ENCODE measurements around the gene MGAT5.

Gene MGAT5

DNA sequence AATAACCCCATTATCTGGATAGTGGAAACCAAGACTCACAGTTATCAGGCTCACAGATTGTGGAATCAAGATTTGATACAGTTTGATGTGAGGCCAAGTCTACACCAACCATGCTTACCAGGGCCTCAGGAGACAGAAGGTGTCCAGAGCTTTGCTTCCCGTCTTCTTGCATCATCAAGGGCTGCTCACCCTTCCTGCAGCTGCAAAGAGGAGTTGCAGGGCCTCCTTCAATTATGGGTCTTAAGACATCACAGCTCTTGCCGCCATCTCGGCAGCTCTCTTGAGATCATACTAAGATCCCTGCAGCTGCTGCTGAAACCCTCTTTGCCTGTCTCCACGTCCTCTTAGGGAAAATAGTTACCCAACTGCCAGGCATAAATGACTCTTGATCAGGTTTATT is 176.0 kb downstream of the MGAT5 start:
- in situ Hi-C loops (cut with MboI; ENCODE audit: low sequenced_read_pairs): no loop called here
- Histone ChIP-seq H3K27me3 (ENCODE audit: low read depth) (no peaks in the 10 kb centered on the region), H3K4me1 (no peaks in the 10 kb centered on the region), H3K36me3 (replicated peaks) (no peaks in the 10 kb centered on the region; the same call in 1 of the 2 replicates), H3K4me3 (no peak overlapping the region), H3K9me3 (no peaks in the 10 kb centered on the region)
- no peak for DNase-seq (ENCODE audit: low spot score in 2 of 2)

DNA sequence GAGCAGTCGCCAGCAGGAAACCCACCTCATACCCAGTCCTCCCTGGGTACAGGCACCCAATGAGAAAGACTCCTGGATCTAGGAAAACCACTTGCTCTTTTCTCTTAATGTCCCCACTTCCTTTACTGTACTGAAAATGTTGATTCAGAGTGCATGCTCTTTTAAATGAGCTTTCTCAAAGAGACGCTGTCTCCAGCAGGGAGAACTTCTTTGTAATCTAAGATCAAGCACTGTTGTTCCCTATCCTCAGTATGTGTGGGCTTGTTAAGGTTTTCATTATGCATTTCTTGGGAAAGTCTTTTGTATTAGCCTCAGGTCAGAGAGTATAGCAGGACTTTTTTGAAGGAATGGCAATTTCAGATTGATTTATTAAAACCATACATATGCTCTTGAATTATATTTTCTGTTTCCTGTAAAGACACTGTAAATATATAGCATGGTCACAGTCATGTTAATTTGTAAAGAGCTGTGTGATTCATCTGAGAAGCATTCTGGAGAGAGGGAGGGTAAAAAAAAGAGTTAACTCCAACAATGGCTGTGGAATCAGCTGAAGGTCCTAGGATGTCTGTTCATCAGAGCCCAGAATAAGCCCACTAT is 178.1 kb downstream of the MGAT5 start:
- Histone ChIP-seq H3K36me3 (replicated peaks) (no peaks in the 10 kb centered on the region), H3K4me1 (no peaks in the 10 kb centered on the region), H3K4me3 (no peak overlapping the region), H3K9me3 (no peaks in the 10 kb centered on the region), H3K27me3 (ENCODE audit: low read depth) (no peaks in the 10 kb centered on the region)
- DNase-seq (ENCODE audit: low spot score in 2 of 2): no peak
- in situ Hi-C loops (cut with MboI; ENCODE audit: low sequenced_read_pairs): no loop called here

DNA sequence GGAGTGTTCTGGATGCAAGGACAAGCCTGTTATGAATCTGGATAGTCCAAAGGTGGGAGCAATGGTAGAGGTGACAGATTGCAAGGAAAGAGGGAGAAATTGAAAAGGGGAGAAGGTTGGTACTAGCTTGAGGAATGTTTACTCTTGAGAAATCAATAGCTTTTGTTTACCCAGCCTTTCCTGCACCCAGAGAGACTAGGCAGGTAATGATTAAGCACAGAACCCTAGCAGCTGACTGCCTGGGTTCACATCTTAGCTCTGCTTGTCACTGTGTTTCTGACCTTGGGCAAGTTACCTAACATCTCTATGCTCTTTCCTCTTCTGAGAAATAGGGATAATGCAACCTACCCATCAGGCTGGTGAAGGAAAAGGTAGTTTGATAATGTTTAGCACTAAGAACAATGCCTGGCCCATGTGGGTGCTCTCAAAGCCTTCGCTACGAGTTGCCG is 178.6 kb downstream of the MGAT5 start:
- Histone ChIP-seq H3K36me3 (replicated peaks) (no peaks in the 10 kb centered on the region), H3K9me3 (no peaks in the 10 kb centered on the region), H3K27me3 (ENCODE audit: low read depth) (no peaks in the 10 kb centered on the region), H3K4me3 (no peak overlapping the region), H3K4me1 (no peaks in the 10 kb centered on the region)
- in situ Hi-C loops (cut with MboI; ENCODE audit: low sequenced_read_pairs): no loop called here
- DNase-seq (ENCODE audit: low spot score in 2 of 2): no peak

DNA sequence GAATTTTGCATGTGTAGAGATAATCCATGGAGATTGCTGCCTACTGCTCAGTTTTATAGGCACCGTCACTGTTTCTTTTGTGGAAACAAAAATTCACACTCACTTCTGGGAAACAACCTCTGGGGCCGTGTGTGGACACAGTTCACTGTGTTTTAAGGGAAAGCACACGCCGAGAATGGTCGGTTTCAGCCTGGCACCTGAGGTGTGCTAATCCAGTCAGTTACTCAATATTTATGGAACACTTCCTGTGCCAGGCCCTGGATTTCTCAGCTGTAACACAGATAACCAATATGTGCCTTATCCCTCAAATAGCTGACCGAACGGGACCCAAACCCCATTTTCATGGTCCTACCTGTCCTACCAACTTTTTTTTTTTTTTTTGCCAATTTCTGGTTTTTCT is 179.6 kb downstream of the MGAT5 start:
- Histone ChIP-seq H3K4me1 (no peaks in the 10 kb centered on the region), H3K36me3 (replicated peaks) (no peaks in the 10 kb centered on the region), H3K27me3 (ENCODE audit: low read depth) (no peaks in the 10 kb centered on the region), H3K9me3 (no peaks in the 10 kb centered on the region), H3K4me3 (no peak overlapping the region)
- in situ Hi-C loops (cut with MboI; ENCODE audit: low sequenced_read_pairs): no loop called here
- no peak for DNase-seq (ENCODE audit: low spot score in 2 of 2)

DNA sequence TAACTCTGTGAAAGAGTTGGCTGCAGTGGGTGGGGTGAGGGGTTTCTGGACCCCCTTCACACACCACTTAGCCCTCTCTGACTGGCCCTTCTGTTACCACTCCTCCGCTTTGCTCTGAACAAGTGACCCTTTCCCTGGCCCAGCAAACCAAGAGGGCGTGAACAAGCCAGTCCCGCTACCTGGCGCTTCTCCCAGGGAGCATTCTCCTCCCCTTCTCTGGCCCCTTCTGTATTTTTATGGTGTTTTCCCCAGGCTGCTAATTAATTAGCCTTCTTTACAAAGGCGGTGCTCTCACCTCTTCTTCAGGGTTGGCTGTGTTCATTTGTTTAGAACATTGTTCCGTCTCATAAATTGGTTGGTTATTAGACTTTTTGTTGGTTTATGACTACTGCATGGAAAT is 180.1 kb downstream of the MGAT5 start:
- no peaks in the 10 kb centered on the region for H3K27me3 ChIP-seq (ENCODE audit: low read depth)
- in situ Hi-C loops (cut with MboI; ENCODE audit: low sequenced_read_pairs): no loop called here
- no peaks in the 10 kb centered on the region for H3K4me1 ChIP-seq
- no peak overlapping the region for H3K4me3 ChIP-seq
- no peak for DNase-seq (ENCODE audit: low spot score in 2 of 2)
- H3K9me3 ChIP-seq: no peaks in the 10 kb centered on the region
- H3K36me3 ChIP-seq (replicated peaks): no peaks in the 10 kb centered on the region

DNA sequence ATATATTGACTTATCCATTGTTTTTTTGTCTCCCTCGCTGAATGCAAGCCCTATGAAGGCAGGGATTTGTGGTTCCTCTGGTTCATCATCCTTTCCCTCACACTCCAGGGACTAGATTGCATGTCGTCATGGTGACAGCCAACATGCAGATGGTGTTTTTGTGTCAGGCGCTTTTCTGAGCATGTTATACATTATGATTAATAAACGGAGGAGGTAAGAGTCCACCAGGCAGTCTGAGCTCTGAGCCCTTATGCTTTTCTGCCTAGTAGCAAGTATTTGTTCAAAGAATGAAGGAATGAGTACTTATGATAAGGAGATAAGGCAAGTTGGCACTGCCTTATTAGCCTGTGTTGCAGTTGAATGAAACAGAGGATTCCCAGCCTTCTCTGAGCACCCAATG is 181.6 kb downstream of the MGAT5 start:
- in situ Hi-C loops (cut with MboI; ENCODE audit: low sequenced_read_pairs): no loop called here
- H3K27me3 ChIP-seq (ENCODE audit: low read depth): no peaks in the 10 kb centered on the region
- H3K9me3 ChIP-seq: no peaks in the 10 kb centered on the region
- no peaks in the 10 kb centered on the region for H3K4me1 ChIP-seq
- no peak for DNase-seq (ENCODE audit: low spot score in 2 of 2)
- H3K4me3 ChIP-seq: no peak overlapping the region
- H3K36me3 ChIP-seq (replicated peaks): no peaks in the 10 kb centered on the region

DNA sequence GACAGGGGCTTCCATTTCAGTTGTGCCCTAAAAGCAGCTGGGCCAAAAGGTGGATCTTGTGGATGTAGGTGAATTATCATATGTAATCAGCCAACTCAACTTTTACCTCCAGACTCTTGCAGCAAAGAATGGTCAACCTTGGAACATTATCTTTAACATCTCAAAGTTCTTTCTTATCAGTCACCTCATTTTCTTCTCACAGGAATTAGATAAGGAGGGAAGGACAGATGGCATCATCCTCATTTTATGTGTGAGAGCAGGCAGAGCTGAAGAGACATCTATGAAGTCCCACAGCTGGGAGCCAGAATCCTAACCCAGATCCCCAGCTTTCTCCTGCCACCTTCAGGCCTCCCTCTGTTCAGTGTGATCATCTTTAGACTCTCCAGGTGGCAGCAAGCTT is 182.1 kb downstream of the MGAT5 start:
- in situ Hi-C loops (cut with MboI; ENCODE audit: low sequenced_read_pairs): no loop called here
- no peaks in the 10 kb centered on the region for H3K4me1 ChIP-seq
- H3K9me3 ChIP-seq: no peaks in the 10 kb centered on the region
- no peak for DNase-seq (ENCODE audit: low spot score in 2 of 2)
- no peak overlapping the region for H3K4me3 ChIP-seq
- H3K36me3 ChIP-seq (replicated peaks): no peaks in the 10 kb centered on the region
- H3K27me3 ChIP-seq (ENCODE audit: low read depth): no peaks in the 10 kb centered on the region

DNA sequence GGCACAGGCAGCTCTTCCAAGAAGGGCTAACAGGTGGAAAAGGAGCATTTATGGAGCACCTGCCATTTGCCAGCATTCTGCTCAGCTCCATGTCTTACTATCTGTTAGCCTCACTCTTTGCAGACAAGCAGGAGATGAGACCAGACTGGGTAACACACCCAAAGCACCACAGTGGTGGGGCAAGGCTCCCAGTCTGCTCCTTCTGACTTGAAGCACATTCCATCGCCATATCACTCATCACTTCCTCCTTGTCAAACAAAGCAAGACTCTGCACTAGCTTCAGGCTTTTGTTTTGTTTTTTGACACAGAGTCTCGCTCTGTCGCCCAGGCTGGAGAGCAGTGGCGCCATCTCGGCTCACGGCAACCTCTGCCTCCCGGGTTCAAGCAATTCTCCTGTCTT is 182.8 kb downstream of the MGAT5 start:
- H3K36me3 ChIP-seq (replicated peaks): no peaks in the 10 kb centered on the region
- H3K4me1 ChIP-seq: no peaks in the 10 kb centered on the region
- no peak for DNase-seq (ENCODE audit: low spot score in 2 of 2)
- no peaks in the 10 kb centered on the region for H3K9me3 ChIP-seq
- H3K27me3 ChIP-seq (ENCODE audit: low read depth): no peaks in the 10 kb centered on the region
- in situ Hi-C loops (cut with MboI; ENCODE audit: low sequenced_read_pairs): no loop called here
- no peak overlapping the region for H3K4me3 ChIP-seq

DNA sequence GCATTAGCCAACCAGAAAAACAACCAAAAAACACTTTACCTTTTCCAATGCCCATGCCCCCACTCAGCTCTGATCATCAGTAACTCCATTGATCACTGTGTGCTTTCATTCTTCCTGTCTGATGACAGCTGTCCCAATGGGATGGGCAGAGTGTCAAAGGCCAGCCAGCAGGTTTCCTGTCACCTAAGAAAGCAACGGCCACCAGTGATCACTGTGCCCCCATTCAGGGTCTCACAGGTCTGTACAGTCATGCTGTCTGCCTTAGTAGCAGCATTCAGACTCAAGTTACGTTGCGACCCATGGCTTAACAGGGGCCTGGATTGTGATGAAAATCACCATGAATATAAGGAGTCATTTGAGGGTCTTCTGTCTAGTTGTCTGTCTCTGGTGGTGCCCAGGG is 184.5 kb downstream of the MGAT5 start:
- in situ Hi-C loops (cut with MboI; ENCODE audit: low sequenced_read_pairs): no loop called here
- Histone ChIP-seq H3K4me1 (no peaks in the 10 kb centered on the region), H3K36me3 (replicated peaks) (no peaks in the 10 kb centered on the region), H3K9me3 (no peaks in the 10 kb centered on the region), H3K4me3 (no peak overlapping the region), H3K27me3 (ENCODE audit: low read depth) (no peaks in the 10 kb centered on the region)
- DNase-seq (ENCODE audit: low spot score in 2 of 2): no peak

DNA sequence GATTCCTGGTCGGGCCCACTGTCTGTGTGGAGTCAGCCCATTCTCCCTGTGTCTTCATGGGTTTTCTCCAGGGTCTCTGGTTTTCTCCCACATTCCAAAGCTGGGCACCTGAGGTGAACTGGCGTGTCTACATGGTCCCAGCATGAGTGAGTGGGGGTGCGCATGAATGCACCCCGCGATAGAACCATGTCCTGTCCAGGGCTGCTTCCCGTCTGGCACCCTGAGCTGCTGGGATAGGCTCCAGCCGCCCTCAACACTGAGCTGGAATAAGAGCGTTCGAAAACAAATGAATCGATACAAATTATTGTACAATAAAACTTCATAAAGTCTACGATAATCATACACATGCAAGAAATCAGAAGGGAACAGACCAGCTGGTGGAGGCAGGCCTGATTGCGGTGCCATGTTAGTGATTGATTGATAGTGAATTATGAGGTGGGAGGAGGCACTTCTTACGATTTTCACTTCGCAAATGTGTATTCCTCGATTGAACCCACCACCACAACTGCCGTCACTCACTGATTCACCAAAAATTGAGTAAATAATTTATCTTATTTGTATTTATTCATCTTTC is 186.6 kb downstream of the MGAT5 start:
- Histone ChIP-seq H3K36me3 (replicated peaks) (no peaks in the 10 kb centered on the region), H3K9me3 (no peaks in the 10 kb centered on the region), H3K4me1 (no peaks in the 10 kb centered on the region), H3K27me3 (ENCODE audit: low read depth) (no peaks in the 10 kb centered on the region), H3K4me3 (no peak overlapping the region)
- in situ Hi-C loops (cut with MboI; ENCODE audit: low sequenced_read_pairs): no loop called here
- DNase-seq (ENCODE audit: low spot score in 2 of 2): no peak

DNA sequence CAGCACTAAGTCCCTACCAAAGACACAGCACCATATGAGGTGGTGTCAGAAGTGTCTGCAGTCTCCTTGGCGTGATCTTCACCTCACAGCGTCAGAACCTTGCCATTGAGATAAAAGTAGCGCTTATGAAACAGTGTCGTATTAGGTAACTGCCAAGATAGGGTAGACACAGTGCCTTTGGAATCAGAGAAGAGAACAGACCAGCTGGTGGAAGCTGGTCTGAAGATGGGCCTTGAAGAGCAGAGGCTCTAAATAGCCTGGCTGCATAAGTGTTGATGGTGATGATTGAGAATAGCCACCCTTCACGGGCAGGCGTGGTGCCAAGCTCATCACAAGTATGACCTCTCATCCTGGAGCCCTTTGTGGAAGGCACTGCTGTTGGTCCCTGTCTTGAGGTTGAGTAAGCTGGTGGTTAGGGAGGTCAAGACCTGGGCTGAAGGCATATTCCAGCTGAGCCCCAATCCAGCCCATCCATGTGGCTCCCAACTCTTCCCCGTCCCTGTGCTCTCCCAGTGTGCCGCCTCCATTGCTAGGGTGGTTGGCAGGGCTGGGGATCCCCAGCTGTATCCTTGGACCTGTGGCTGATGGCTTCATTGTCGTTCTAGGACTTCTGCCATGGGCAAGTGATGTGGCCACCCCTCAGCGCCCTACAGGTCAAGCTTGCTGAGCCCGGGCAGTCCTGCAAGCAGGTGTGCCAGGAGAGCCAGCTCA is 187.4 kb downstream of the MGAT5 start:
- no peaks in the 10 kb centered on the region for H3K9me3 ChIP-seq
- DNase-seq (ENCODE audit: low spot score in 2 of 2): no peak
- no peaks in the 10 kb centered on the region for H3K4me1 ChIP-seq
- H3K4me3 ChIP-seq: no peak overlapping the region
- no peaks in the 10 kb centered on the region for H3K27me3 ChIP-seq (ENCODE audit: low read depth)
- no peaks in the 10 kb centered on the region for H3K36me3 ChIP-seq (replicated peaks)
- in situ Hi-C loops (cut with MboI; ENCODE audit: low sequenced_read_pairs): no loop called here

DNA sequence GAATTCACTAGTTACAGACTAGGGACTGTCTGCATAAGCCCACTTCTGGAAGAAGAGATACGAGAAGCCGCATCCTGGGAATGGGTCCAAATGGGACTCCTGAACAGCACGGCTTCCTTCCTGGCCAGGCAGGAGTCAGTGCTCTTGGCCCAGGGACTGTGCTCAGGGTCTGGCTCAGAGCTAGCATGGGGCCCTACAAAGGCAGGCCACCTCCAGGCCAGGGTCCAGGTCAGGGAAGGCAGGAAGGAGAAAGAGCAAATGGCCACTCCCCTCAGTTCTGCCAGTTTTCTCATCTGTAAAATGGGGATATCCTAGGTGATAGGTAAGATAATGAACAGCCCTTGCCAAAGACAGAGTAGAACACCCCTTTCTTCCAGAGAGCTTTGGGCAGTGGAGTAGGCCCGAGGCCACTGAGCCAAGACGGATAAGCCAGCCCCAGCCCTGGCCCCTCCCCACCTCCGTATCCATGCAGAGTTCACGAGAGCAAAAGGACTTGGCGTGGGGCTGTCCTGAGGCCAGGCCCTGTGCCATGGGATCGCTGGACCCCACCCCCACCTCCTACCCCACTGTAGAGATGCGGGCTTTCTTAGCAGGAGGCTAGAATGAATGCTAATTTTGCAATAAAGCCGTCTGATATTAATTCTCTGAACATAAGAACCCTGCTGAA is 190.1 kb downstream of the MGAT5 start:
- no peaks in the 10 kb centered on the region for H3K36me3 ChIP-seq (replicated peaks)
- DNase-seq (ENCODE audit: low spot score in 2 of 2): no peak
- no peaks in the 10 kb centered on the region for H3K9me3 ChIP-seq
- no peaks in the 10 kb centered on the region for H3K4me1 ChIP-seq
- no peaks in the 10 kb centered on the region for H3K27me3 ChIP-seq (ENCODE audit: low read depth)
- in situ Hi-C loops (cut with MboI; ENCODE audit: low sequenced_read_pairs): no loop called here
- no peak overlapping the region for H3K4me3 ChIP-seq

DNA sequence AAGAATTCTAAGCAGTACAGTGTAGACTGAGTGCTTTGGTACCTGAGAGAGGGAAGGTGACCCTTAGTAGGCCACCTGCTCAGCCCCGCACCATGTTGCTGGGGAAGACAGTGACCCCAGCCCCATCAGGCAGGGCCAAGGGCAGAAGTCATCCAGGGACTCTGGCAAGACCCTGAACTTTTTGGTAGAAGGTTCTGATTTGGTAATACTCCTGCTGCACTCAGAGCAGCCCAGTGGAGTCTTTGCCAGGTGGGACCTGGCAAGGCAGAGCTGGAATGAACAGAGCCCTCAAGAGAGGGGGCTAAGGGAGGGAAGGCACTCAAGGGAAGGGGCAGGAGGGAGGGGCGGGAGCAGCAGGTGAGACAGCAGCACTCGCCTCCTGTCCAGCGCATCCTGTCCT is 191.2 kb downstream of the MGAT5 start:
- no peaks in the 10 kb centered on the region for H3K27me3 ChIP-seq (ENCODE audit: low read depth)
- H3K9me3 ChIP-seq: no peaks in the 10 kb centered on the region
- no peaks in the 10 kb centered on the region for H3K4me1 ChIP-seq
- H3K36me3 ChIP-seq (replicated peaks): no peaks in the 10 kb centered on the region
- H3K4me3 ChIP-seq: no peak overlapping the region
- DNase-seq (ENCODE audit: low spot score in 2 of 2): no peak
- in situ Hi-C loops (cut with MboI; ENCODE audit: low sequenced_read_pairs): no loop called here

DNA sequence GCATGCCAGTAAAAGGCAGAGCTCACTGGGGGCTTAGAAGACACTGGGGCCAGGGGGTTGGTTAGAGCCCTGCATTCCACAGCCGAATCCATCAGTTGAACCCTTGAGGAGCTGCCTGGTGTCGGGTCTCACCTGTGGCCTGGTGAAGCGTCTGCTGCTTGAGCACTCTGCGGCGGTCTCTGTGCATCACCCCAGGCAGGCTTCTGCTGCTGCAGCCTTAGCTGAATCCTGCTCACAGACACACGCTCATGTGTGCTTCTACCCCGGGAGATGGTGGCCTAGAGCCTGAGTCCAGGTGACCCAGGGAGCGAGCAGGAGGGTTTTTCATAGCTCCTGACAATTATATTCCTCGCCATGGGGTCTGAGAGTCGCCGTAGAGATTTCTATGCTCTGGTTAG is 192.1 kb downstream of the MGAT5 start:
- no peaks in the 10 kb centered on the region for H3K9me3 ChIP-seq
- in situ Hi-C loops (cut with MboI; ENCODE audit: low sequenced_read_pairs): no loop called here
- no peaks in the 10 kb centered on the region for H3K4me1 ChIP-seq
- no peaks in the 10 kb centered on the region for H3K36me3 ChIP-seq (replicated peaks)
- DNase-seq (ENCODE audit: low spot score in 2 of 2): no peak
- H3K27me3 ChIP-seq (ENCODE audit: low read depth): no peaks in the 10 kb centered on the region
- H3K4me3 ChIP-seq: no peak overlapping the region

Measured in HAP-1 (cell line).